GM12864 (cell line): ENCODE results near the gene ATF5.

Experiments used
- DNase-seq: peaks from one replicate; pipeline ENCODE4 v3.0.0-alpha.2; 2011; ENCODE audit warnings: low read depth
- H3K4me3 ChIP-seq: 2 replicates; pipeline ENCODE4 v1.5.1; 2011; ENCODE audit warnings: mild to moderate bottlenecking, low read depth, low read length, control low read depth
- CTCF ChIP-seq: IDR thresholded peaks from 2 replicates; pipeline ENCODE4 v1.5.1; 2011; ENCODE audit warnings: low read depth, mild to moderate bottlenecking, moderate library complexity, low read length, control low read depth, inconsistent platforms; ENCODE audit errors: missing control alignments

ATF5 gene

GRCh38 chr19:49971991-49972411 is 43.0 kb downstream of the ATF5 start:
- no peak overlapping the region for H3K4me3 ChIP-seq
- DNase-seq: no peak
- no peak for TF ChIP-seq CTCF

- no peak overlapping the region for H3K4me3 ChIP-seq
- DNase-seq: no peak
- TF ChIP-seq CTCF: no peak
Observed at GRCh38 chr19:49972841-49973240, 43.8 kb downstream of the ATF5 start.

DNA sequence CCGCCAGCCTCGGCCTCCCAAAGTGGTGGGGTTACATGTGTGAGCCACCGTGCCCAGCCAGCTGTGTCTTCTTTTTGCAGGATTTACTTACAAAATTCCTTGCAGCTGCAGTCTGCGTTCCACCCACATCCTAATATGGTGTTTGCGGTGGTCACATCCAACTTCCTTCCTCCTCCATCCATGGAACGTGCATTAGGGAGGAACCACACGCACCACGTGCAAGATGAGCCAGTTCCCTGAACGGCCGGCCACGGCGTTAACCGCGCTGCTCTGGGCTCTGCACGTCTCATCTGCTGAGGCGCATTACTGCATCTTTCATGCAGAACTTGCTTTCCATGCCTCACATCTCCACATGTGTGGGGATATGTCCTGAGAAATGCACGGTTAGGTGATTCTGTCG is 45.0 kb downstream of the ATF5 start:
- no peak for TF ChIP-seq CTCF
- no peak for DNase-seq
- no peak overlapping the region for H3K4me3 ChIP-seq

- H3K4me3 ChIP-seq: no peak overlapping the region
- no peak for DNase-seq
- no peak for TF ChIP-seq CTCF
Observed at GRCh38 chr19:49975051-49975450, 46.0 kb downstream of the ATF5 start.

DNA sequence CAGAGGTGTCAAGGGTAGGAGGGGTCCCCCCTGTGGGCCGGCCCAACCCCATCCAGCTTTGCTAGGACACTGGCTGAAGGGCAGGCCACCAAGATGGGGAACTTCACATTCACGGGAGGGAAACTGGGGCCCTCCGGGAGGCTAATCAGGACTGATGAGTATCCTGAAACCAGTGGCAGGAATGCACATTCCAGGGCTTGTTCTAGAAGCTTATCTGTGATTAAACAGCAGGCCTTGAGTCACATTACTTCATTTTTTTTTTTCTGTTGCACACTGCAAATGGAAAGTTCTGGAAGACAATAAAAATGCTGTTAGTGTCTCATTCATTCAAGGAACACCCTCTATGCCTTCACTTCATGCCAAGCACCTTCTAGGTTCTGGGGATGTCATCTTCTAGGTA is 47.5 kb downstream of the ATF5 start:
- no peak for DNase-seq
- TF ChIP-seq CTCF: no peak
- H3K4me3 ChIP-seq: no peak overlapping the region

DNA sequence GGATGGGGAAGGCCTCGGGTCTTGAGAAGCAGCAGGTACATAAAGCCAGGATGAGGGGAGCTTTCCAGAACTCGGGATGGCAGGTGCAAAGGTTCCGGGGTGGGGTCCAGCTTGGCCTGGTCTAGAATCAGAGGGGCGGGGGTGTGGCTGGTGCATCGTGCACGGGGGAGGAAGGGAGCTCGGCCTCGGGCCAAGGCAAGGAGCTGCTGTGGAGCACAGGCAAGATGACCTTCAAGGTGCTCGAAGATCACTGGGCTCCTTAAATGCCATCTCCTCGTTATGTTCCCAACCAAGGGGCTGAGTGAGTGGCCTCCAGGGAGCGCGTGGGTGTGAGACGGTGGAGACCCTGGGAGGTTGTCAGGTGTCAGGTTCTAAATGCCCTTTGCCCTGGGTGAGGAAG is 48.1 kb downstream of the ATF5 start:
- DNase-seq: no peak
- TF ChIP-seq CTCF: no peak

DNA sequence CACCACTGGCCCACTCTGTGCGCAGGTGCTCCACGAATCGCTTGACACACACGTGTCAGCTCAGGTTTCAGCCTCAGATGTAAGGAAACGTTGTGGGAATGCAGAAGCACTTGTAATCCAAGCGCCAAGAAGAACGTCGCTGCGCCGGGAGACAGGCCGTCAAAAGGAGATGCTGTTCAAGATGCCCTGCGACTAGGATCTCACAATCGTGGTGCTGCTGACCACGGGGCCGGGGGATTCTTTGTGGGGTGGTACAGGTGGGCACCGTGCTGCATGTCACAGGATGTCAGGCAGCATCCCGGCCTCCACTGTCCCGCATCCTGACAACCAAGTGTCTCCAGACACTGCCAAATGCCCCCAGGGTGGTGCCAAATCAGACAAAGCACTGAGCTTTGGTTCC is 48.9 kb downstream of the ATF5 start:
- no peak overlapping the region for H3K4me3 ChIP-seq
- DNase-seq: no peak
- TF ChIP-seq CTCF: no peak

More for the DNA sequence above, 48.1 kb downstream of the ATF5 start:
- no peak overlapping the region for H3K4me3 ChIP-seq
